ENCODE data around the gene TMEM272.

TMEM272 gene

DNA sequence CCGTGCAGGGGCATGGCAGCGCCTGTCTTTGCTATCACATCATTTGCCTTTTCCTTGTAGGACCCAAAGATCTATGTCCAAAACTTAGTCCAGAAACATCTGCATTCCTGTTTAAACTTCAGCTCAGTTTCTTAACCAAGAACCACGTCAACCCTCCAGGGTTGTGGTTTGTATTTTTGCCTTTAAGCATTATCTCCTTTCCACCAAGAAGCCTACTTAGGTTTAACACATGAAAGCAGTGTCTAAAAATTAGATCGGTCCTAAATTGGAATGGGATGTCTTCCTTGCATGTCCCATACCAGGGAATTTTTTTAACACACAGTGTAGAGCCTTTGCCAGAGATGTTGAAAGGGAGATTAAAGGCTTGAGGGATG, 79.8 kb downstream of the TMEM272 start:
- DNase-seq (ENCODE audit: low read depth), result no peak
- H3K4me3 ChIP-seq (ENCODE audit: low read depth, low read length), result no peak overlapping the region
- TF ChIP-seq, protein P1, sequence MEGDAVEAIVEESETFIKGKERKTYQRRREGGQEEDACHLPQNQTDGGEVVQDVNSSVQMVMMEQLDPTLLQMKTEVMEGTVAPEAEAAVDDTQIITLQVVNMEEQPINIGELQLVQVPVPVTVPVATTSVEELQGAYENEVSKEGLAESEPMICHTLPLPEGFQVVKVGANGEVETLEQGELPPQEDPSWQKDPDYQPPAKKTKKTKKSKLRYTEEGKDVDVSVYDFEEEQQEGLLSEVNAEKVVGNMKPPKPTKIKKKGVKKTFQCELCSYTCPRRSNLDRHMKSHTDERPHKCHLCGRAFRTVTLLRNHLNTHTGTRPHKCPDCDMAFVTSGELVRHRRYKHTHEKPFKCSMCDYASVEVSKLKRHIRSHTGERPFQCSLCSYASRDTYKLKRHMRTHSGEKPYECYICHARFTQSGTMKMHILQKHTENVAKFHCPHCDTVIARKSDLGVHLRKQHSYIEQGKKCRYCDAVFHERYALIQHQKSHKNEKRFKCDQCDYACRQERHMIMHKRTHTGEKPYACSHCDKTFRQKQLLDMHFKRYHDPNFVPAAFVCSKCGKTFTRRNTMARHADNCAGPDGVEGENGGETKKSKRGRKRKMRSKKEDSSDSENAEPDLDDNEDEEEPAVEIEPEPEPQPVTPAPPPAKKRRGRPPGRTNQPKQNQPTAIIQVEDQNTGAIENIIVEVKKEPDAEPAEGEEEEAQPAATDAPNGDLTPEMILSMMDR (IDR thresholded peaks at IDR 0.05; ENCODE audit: low read depth, low read length), result no peak
- TF ChIP-seq MYC (IDR thresholded peaks at IDR 0.05; ENCODE audit: low read depth, low read length) (no peak), POLR2A (IDR thresholded peaks at IDR 0.05; ENCODE audit: extremely low read depth, insufficient read length) (no peak)
- TF ChIP-seq, protein P2, sequence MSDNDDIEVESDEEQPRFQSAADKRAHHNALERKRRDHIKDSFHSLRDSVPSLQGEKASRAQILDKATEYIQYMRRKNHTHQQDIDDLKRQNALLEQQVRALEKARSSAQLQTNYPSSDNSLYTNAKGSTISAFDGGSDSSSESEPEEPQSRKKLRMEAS (IDR thresholded peaks at IDR 0.05; ENCODE audit: low read depth, low read length), result no peak

DNA sequence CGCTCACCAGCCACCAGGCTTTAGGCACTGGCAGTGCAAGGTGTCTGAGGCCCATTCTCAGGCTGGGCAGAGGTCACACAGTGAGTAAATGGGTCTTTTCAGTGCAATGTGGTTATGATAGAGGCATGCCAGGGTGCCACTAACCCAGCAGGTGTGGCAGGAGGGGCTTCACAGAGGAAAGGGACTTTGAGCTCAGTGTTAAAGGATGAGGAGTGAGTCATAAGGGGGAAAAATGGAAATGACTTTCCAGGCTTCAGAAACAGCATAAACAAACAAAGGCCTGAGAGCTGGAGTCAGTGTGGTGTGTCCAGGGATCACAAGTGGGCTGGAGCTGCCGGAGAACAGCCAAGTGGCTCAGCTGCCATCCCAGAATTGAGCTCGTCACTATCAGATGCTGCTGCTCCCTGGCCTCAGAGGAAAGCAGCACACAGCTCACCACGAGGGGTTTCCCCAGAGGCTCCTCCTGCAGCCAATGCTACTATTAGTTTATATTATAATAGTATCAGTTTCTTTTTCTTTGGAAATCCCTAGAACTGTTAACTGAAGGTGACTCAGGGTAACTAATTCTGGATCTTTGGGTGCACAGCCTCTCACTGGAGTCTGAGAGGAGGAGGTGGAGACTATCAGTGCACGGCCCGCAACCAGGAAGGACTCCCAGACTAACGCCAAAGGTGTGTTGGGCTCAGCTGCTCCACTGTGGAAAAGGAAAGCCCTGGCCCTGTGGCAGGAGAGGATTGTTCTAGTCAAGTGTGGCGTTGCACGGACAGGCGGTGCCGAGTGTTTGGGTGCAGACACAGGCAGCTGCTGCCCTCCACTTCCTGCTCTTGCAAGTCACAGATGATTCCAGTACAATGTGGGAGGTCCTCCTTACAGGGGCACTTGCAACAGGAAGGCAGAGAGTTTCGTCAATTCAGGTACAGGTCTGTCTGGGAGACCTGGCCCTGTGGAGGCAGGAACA, 80.5 kb downstream of the TMEM272 start:
- H3K4me3 ChIP-seq (ENCODE audit: low read depth, low read length), result no peak overlapping the region
- TF ChIP-seq, protein P2 (IDR thresholded peaks at IDR 0.05; ENCODE audit: low read depth, low read length), result no peak
- TF ChIP-seq POLR2A (IDR thresholded peaks at IDR 0.05; ENCODE audit: extremely low read depth, insufficient read length) (no peak), MYC (IDR thresholded peaks at IDR 0.05; ENCODE audit: low read depth, low read length) (no peak)
- TF ChIP-seq, protein P1 (IDR thresholded peaks at IDR 0.05; ENCODE audit: low read depth, low read length), result no peak
- DNase-seq (ENCODE audit: low read depth), result no peak

DNA sequence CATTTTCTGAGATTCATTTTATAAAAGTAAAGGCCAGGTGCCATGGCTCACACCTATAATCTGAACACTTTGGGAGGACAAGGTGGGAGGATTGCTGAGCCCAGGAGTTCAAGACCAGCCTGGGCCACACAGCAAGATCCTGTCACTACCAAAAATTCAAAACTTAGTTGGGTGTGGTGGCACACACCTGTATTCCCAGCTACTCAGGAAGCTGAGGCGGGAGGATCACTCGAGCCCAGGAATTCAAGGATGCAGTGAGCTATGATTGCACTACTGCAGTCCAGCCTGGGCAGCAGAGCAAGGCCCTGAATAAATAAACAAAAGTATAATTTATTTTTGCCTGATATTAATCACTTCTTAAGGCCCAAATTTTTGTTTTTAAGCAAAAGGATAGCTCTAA, 81.5 kb downstream of the TMEM272 start:
- TF ChIP-seq POLR2A (IDR thresholded peaks at IDR 0.05; ENCODE audit: extremely low read depth, insufficient read length) (no peak), MYC (IDR thresholded peaks at IDR 0.05; ENCODE audit: low read depth, low read length) (no peak)
- TF ChIP-seq, protein P2 (IDR thresholded peaks at IDR 0.05; ENCODE audit: low read depth, low read length), result no peak
- TF ChIP-seq, protein P1 (IDR thresholded peaks at IDR 0.05; ENCODE audit: low read depth, low read length), result no peak
- H3K4me3 ChIP-seq (ENCODE audit: low read depth, low read length), result no peak overlapping the region
- DNase-seq (ENCODE audit: low read depth), result no peak

All from NB4 (cell line).